Activated T-helper 17 cell treated with anti-CD3 and anti-CD28 coated beads, Interleukin-2, amount 50 U/mL, for 72 hours (primary cell): ENCODE measurements around the gene HSPA8. TPM values are rescaled to one million over a fixed set of nuclear protein-coding genes. Genes with fewer than 3 reads are reported as not detected.
"Not testable (repeated sequence)": the region's sequence is repeated elsewhere in the genome, so short reads cannot be mapped to it uniquely, and the experiment has no call there.

Experiments used
- ATAC-seq: fragments of 150-1000 bp; cut with Tn5 transposase; replicated peaks from 2 replicates; pipeline ENCODE4 v1.10.0; 2021; ENCODE audit warnings: mild to moderate bottlenecking, moderate library complexity
- H3K27ac Mint-ChIP-seq: one replicate; pipeline ENCODE4 v1.8.0; 2022; ENCODE audit warnings: mixed read lengths
- H3K27me3 Mint-ChIP-seq: one replicate; pipeline ENCODE4 v1.8.0; 2022; ENCODE audit warnings: mixed read lengths
- H3K36me3 Mint-ChIP-seq: one replicate; pipeline ENCODE4 v1.8.0; 2022; ENCODE audit warnings: low read depth, mild to moderate bottlenecking, mixed read lengths
- H3K4me1 Mint-ChIP-seq: one replicate; pipeline ENCODE4 v1.8.0; 2022; ENCODE audit warnings: mixed read lengths
- H3K4me3 Mint-ChIP-seq: one replicate; pipeline ENCODE4 v1.8.0; 2022; ENCODE audit warnings: mild to moderate bottlenecking, mixed read lengths
- H3K9me3 Mint-ChIP-seq: one replicate; pipeline ENCODE4 v1.8.0; 2022; ENCODE audit warnings: mixed read lengths
- total RNA-seq, 2 donors: library from RNA; stranded (reverse); gene quantifications; one replicate each; pipeline ENCODE4 v1.2.3, GENCODE V29; 2022

HSPA8 gene
- total RNA-seq: 1,000 to 10,000 TPM; 1,670 to 3,247 TPM

GRCh38 chr11:123061403-123062157, at the start of gene HSPA8:
HSPA8 (minus strand) TSS chr11:123062136; CDS start chr11:123061324, 812 bp downstream.
- peak; percentile 0 for ATAC-seq
- H3K4me1 Mint-ChIP-seq: peaks cover 33% of the 10 kb centered on the region
- H3K9me3 Mint-ChIP-seq: no peaks in the 10 kb centered on the region
- no peaks in the 10 kb centered on the region for H3K27me3 Mint-ChIP-seq
- peak within 1 kb of the TSS; percentile 100 for H3K27ac Mint-ChIP-seq
- peaks cover 87% of the 10 kb centered on the region for H3K36me3 Mint-ChIP-seq
- H3K4me3 Mint-ChIP-seq: peak within 1 kb of the TSS; percentile 100

DNA sequence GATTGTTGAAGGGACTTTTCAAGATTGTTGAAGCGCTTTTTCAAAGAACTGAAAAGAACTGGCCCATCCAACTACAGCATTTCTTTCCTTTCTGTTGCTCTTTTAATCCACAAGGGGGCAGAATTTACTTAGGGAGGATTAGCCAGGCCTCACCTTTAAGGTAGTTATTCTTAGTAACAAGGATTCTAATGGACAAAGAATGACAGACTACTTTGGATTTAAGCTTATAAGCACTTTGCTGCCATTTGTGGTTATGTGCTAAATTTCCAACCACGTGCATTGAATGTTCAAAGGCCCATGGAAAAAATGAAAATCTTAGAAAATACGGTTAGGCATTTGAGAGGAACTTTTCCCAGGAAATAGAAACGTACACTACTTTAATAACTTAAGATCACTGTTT, 49.5 kb upstream of the HSPA8 start:
- Mint-ChIP-seq H3K27me3 (no peaks in the 10 kb centered on the region), H3K27ac (no peak overlapping the region), H3K36me3 (no peaks in the 10 kb centered on the region), H3K4me1 (no peaks in the 10 kb centered on the region), H3K4me3 (no peak overlapping the region), H3K9me3 (no peaks in the 10 kb centered on the region)
- ATAC-seq: peak; percentile 53

GRCh38 chr11:123110397-123110796, 48.5 kb upstream of the HSPA8 start:
- Mint-ChIP-seq H3K4me3 (no peak overlapping the region), H3K27me3 (no peaks in the 10 kb centered on the region), H3K36me3 (no peaks in the 10 kb centered on the region), H3K9me3 (no peaks in the 10 kb centered on the region), H3K27ac (no peak overlapping the region), H3K4me1 (no peaks in the 10 kb centered on the region)
- no peak for ATAC-seq

GRCh38 chr11:123107945-123108495, 46.1 kb upstream of the HSPA8 start:
- no peak overlapping the region for H3K27ac Mint-ChIP-seq
- H3K4me1 Mint-ChIP-seq: peaks cover 3% of the 10 kb centered on the region
- H3K36me3 Mint-ChIP-seq: no peaks in the 10 kb centered on the region
- H3K4me3 Mint-ChIP-seq: no peak overlapping the region
- H3K9me3 Mint-ChIP-seq: no peaks in the 10 kb centered on the region
- H3K27me3 Mint-ChIP-seq: no peaks in the 10 kb centered on the region
- no peak for ATAC-seq

DNA sequence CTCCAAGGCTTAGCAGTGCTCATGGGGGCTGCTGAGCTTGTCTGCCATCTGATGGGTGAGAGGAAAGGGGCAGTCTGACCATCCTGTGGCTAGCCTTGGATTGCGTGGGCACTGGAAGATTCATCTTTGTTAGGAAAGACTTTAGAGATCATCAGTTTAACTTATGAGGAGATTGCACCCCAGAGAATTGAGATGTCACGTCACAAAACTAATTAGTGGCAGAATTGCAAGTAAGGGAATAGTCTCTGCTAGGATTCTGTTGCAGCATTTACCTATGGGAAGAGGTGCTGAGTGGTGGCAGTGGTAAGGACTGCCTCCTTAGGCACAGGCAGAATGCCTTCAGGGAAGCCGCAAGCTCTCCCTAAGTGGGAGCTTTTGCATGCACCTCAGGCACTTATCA, 42.8 kb upstream of the HSPA8 start:
- ATAC-seq: no peak
- Mint-ChIP-seq H3K27me3 (no peaks in the 10 kb centered on the region), H3K4me1 (peaks cover 17% of the 10 kb centered on the region), H3K36me3 (no peaks in the 10 kb centered on the region), H3K4me3 (no peak overlapping the region), H3K9me3 (no peaks in the 10 kb centered on the region), H3K27ac (no peak overlapping the region)

- no peak overlapping the region for H3K27ac Mint-ChIP-seq
- H3K36me3 Mint-ChIP-seq: no peaks in the 10 kb centered on the region
- H3K4me3 Mint-ChIP-seq: no peak overlapping the region
- ATAC-seq: peak; percentile 59
- no peaks in the 10 kb centered on the region for H3K27me3 Mint-ChIP-seq
- no peaks in the 10 kb centered on the region for H3K9me3 Mint-ChIP-seq
- H3K4me1 Mint-ChIP-seq: peaks cover 20% of the 10 kb centered on the region
Observed at GRCh38 chr11:123103326-123103980, 41.5 kb upstream of the HSPA8 start.

GRCh38 chr11:123100379-123101085, 38.6 kb upstream of the HSPA8 start:
- H3K27me3 Mint-ChIP-seq: no peaks in the 10 kb centered on the region
- peak overlapping the region; percentile 81 for H3K27ac Mint-ChIP-seq
- H3K4me3 Mint-ChIP-seq: peak overlapping the region; percentile 21
- H3K4me1 Mint-ChIP-seq: peaks cover 20% of the 10 kb centered on the region
- ATAC-seq: no peak
- H3K9me3 Mint-ChIP-seq: no peaks in the 10 kb centered on the region
- no peaks in the 10 kb centered on the region for H3K36me3 Mint-ChIP-seq

DNA sequence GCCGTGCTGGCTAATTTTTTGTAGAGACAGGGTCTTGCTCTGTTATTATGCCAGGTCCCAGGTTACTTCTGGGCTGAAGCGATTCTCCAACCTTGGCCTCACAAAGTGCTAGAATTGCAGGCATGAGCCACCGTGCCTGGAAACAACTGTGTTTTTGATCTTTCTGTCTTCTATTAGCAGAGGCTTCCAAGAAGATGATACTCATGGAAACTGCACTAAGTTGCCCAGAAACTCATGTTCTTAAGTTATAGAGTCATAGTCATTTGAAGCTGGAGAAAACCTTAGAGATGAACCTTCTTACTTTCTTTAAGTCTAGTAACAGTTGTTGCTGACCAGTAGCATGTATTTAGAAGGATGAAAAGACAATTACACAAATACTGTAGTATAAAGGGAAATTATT, 37.1 kb upstream of the HSPA8 start:
- H3K9me3 Mint-ChIP-seq: no peaks in the 10 kb centered on the region
- H3K27me3 Mint-ChIP-seq: no peaks in the 10 kb centered on the region
- no peak for ATAC-seq

DNA sequence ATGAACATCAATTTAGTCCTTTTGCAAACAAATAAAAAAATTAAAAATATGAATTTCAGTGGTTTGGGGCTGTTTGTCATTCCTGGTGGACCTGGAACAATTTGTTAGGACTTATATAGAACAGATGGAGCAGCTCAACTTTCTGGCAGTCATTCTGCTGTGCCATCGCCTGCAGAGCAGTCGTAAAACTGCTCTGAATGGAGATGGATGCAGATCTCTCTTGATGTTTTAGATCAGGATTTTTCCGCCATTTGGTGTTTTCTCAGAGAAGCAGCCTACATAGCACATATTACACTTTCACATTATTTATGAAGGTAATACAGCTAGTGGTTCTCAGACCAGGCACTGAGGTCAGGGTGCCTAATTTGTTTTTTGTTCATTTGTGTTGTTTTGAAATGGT, 31.8 kb upstream of the HSPA8 start:
- no peak for ATAC-seq
- Mint-ChIP-seq H3K36me3 (no peaks in the 10 kb centered on the region), H3K4me1 (no peaks in the 10 kb centered on the region), H3K4me3 (no peak overlapping the region), H3K27me3 (no peaks in the 10 kb centered on the region), H3K27ac (no peak overlapping the region), H3K9me3 (no peaks in the 10 kb centered on the region)

More for the DNA sequence above, 37.1 kb upstream of the HSPA8 start:
- H3K27ac Mint-ChIP-seq: no peak overlapping the region
- H3K36me3 Mint-ChIP-seq: no peaks in the 10 kb centered on the region
- H3K4me3 Mint-ChIP-seq: no peak overlapping the region
- H3K4me1 Mint-ChIP-seq: peaks cover 20% of the 10 kb centered on the region

DNA sequence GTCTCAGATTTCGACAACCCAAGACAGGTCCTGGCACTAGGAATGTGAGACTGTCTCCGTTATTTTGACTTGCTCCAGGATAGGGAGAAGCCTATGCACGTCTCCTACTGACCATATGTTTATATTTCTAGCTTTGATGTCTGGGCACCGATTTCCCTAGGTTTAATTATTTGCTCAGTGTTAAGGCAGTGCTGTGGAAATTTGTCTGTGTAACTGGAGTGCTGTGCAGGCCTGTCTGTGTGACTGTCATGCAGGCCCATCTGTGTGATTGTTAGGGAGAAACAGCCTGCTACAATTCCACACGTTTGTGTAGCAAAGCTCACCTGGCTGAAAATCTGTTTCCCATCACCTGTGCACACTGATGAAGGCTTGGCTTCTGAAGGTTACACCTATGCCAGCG, 29.6 kb upstream of the HSPA8 start:
- Mint-ChIP-seq H3K4me1 (peaks cover 5% of the 10 kb centered on the region), H3K9me3 (no peaks in the 10 kb centered on the region), H3K4me3 (no peak overlapping the region), H3K27me3 (no peaks in the 10 kb centered on the region), H3K36me3 (no peaks in the 10 kb centered on the region), H3K27ac (no peak overlapping the region)
- no peak for ATAC-seq

DNA sequence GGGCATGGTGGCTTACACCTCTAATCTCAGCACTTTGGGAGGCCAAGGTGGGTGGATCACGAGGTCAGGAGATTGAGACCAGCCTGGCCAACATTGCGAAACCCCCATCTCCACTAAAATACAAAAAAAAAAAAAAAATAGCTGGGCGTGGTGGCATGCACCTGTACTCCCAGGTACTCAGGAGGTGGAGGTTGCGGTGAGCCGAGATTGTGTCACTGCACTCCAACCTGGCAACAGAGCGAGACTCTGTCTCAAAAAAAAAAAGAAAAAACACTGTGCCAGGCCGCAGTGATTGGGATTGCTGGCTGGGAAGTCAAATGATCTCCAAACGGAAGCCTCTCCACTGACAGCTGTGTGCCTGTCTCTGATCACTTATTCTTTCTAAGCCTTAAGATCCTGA, 28.2 kb upstream of the HSPA8 start:
- H3K4me1 Mint-ChIP-seq, H3K27ac Mint-ChIP-seq, H3K27me3 Mint-ChIP-seq, H3K4me3 Mint-ChIP-seq, ATAC-seq, H3K9me3 Mint-ChIP-seq, H3K36me3 Mint-ChIP-seq: not testable (repeated sequence)

- H3K4me3 Mint-ChIP-seq, H3K27me3 Mint-ChIP-seq, H3K36me3 Mint-ChIP-seq, ATAC-seq, H3K27ac Mint-ChIP-seq, H3K9me3 Mint-ChIP-seq: not testable (repeated sequence)
- H3K4me1 Mint-ChIP-seq: peaks cover 11% of the 10 kb centered on the region
Observed at GRCh38 chr11:123088896-123089295, 27.0 kb upstream of the HSPA8 start.

DNA sequence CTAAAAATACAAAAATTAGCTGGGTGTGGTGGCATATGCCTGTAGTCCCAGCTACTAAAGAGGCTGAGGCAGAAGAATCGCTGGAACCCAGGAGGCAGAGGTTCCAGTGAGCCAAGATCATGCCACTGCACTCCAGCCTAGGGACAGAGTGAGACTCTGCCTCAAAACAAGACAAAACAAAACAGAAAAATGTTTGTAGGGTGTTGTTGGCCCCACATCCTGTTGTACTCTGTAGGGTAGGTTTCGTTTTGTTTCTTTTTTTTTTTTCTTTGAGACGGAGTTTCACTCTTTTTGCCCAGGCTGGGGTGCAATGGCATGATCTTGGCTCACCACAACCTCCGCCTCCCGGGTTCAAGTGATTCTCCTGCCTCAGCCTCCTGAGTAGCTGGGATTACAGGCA, 25.7 kb upstream of the HSPA8 start:
- H3K4me3 Mint-ChIP-seq: peak overlapping the region; percentile 59
- not testable (repeated sequence) for H3K27me3 Mint-ChIP-seq, H3K9me3 Mint-ChIP-seq, H3K36me3 Mint-ChIP-seq
- peak overlapping the region; percentile 97 for H3K27ac Mint-ChIP-seq
- ATAC-seq: peak; percentile 84
- H3K4me1 Mint-ChIP-seq: peaks cover 23% of the 10 kb centered on the region

GRCh38 chr11:123086305-123086704, 24.4 kb upstream of the HSPA8 start:
- H3K36me3 Mint-ChIP-seq: peaks cover 4% of the 10 kb centered on the region
- H3K27me3 Mint-ChIP-seq: no peaks in the 10 kb centered on the region
- H3K4me1 Mint-ChIP-seq: peaks cover 23% of the 10 kb centered on the region
- H3K9me3 Mint-ChIP-seq: no peaks in the 10 kb centered on the region
- H3K27ac Mint-ChIP-seq: peak overlapping the region; percentile 97
- peak overlapping the region; percentile 55 for H3K4me3 Mint-ChIP-seq
- no peak for ATAC-seq
